Liver (tissue), 3 donors: ENCODE measurements around the gene GJB2.

Experiments used
- CTCF ChIP-seq: fragments of 150-350 bp; IDR thresholded peaks from 2 replicates; pipeline ENCODE4 v1.5.1; 2017; ENCODE audit warnings: improper control_type of control experiment, low read depth, low read length; ENCODE audit not compliant: missing input control
- REST ChIP-seq: IDR thresholded peaks from 2 replicates; pipeline ENCODE4 v1.6.1; 2016; ENCODE audit warnings: antibody characterized with exemption, mild to moderate bottlenecking
- SP1 ChIP-seq: IDR thresholded peaks from 2 replicates; pipeline ENCODE4 v1.6.1; 2018; ENCODE audit warnings: antibody characterized with exemption, mild to moderate bottlenecking
- donor health status: healthy.
- donor health status: healthy.

GRCh38 chr13:20156702-20157101 lies 36.0 kb downstream of the GJB2 start:
- TF ChIP-seq CTCF: no peak
- TF ChIP-seq SP1: no peak
- TF ChIP-seq REST: no peak
